ENCODE measurements around the gene UFD1. TPM values are rescaled to one million over a fixed set of nuclear protein-coding genes. Genes with fewer than 3 reads are reported as not detected.

The UFD1 gene
- total and polyA plus RNA-seq, 2 experiments from 2014 or later, result 23.4 to 77.3 TPM

DNA sequence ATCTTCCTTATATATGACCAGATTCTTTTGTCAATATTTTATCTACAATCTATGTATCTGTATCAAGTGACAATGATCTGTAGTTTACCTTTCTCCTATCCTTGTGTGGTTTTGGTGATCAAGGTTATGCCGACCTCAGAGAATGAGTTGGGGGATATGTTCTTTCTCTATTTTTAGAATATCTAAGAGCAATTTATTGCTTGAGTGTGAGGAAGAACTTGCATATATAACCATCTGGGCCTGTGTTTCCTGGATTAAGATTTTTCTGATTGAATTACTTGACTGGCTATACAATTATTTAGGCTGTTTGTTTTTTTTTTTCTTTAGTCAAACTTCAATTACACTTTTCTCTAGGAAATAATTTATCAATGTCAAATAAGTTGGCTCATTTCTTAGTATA, 17.5 kb downstream of the UFD1 start:
- no peaks in the 10 kb centered on the region for H3K4me1 ChIP-seq (ENCODE audit: low read depth)
- H3K36me3 ChIP-seq, result peaks cover 32% of the 10 kb centered on the region
- TF ChIP-seq, protein P1, sequence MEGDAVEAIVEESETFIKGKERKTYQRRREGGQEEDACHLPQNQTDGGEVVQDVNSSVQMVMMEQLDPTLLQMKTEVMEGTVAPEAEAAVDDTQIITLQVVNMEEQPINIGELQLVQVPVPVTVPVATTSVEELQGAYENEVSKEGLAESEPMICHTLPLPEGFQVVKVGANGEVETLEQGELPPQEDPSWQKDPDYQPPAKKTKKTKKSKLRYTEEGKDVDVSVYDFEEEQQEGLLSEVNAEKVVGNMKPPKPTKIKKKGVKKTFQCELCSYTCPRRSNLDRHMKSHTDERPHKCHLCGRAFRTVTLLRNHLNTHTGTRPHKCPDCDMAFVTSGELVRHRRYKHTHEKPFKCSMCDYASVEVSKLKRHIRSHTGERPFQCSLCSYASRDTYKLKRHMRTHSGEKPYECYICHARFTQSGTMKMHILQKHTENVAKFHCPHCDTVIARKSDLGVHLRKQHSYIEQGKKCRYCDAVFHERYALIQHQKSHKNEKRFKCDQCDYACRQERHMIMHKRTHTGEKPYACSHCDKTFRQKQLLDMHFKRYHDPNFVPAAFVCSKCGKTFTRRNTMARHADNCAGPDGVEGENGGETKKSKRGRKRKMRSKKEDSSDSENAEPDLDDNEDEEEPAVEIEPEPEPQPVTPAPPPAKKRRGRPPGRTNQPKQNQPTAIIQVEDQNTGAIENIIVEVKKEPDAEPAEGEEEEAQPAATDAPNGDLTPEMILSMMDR (IDR thresholded peaks at IDR 0.05; ENCODE audit: low read depth, low read length), result no peak
- no peak for DNase-seq (ENCODE audit: low read depth in 1 of 2, low spot score in 1 of 2)
- no peak overlapping the region for H3K27ac ChIP-seq
- H3K9me3 ChIP-seq (ENCODE audit: low read depth), result no peaks in the 10 kb centered on the region
- no peaks in the 10 kb centered on the region for H3K27me3 ChIP-seq
- H3K4me3 ChIP-seq, result no peak overlapping the region

DNA sequence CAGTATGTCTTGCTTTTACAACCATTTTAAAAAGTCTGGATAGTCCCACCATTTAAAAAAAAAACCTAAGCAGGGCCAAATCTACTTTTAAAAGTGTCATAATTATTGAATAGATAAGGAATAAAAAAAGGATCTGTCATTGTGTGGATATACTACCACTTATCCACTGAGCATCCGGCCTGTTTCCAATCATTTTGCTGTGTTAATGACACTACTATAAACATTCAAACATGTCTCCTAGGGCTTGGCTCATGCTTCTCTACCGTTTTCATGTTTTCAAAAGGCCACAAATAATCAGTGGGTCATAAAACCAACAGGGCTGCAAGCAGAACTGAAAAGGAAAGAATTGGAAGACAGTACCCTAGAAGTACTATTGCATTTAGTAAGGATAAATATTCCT, 19.0 kb downstream of the UFD1 start:
- H3K4me1 ChIP-seq (ENCODE audit: low read depth), result no peaks in the 10 kb centered on the region
- no peaks in the 10 kb centered on the region for H3K9me3 ChIP-seq (ENCODE audit: low read depth)
- DNase-seq (ENCODE audit: low read depth in 1 of 2, low spot score in 1 of 2), result no peak
- H3K4me3 ChIP-seq, result no peak overlapping the region
- H3K27ac ChIP-seq, result no peak overlapping the region
- peaks cover 25% of the 10 kb centered on the region for H3K36me3 ChIP-seq
- H3K27me3 ChIP-seq, result no peaks in the 10 kb centered on the region
- TF ChIP-seq, protein P1 (IDR thresholded peaks at IDR 0.05; ENCODE audit: low read depth, low read length), result no peak

DNA sequence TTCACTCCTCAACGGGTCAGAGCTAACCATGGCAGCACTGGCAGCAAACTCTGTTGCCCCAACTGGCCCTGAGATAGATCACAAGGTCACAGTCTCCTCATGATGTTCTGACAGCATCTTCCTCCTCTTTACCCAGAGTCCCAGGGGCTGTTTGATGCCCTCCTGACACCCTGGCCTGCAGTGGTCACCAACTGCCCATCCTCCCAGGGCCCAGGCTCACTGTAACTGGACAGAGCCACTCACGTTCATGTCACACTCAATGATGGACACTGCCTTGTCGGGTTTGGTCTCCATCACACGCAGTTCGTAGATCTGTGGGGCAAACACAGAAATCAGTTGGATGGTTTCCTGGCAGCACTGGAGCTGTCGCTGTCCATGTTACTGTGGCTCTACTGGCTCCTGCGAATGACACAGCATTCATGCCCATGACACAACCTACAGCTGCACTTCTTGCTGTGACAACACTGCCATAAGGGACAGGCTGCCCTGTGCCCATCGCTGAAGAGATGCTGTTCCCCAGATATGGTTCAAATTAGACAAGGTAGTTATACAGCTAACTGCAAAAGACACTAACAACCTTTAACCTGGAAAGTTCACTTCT, 21.1 kb downstream of the UFD1 start:
- H3K36me3 ChIP-seq, result peaks cover 34% of the 10 kb centered on the region
- H3K27me3 ChIP-seq, result no peaks in the 10 kb centered on the region
- no peaks in the 10 kb centered on the region for H3K9me3 ChIP-seq (ENCODE audit: low read depth)
- H3K4me1 ChIP-seq (ENCODE audit: low read depth), result no peaks in the 10 kb centered on the region
- no peak overlapping the region for H3K27ac ChIP-seq
- TF ChIP-seq, protein P1 (IDR thresholded peaks at IDR 0.05; ENCODE audit: low read depth, low read length), result no peak
- H3K4me3 ChIP-seq, result no peak overlapping the region
- DNase-seq (ENCODE audit: low read depth in 1 of 2, low spot score in 1 of 2), result no peak

DNA sequence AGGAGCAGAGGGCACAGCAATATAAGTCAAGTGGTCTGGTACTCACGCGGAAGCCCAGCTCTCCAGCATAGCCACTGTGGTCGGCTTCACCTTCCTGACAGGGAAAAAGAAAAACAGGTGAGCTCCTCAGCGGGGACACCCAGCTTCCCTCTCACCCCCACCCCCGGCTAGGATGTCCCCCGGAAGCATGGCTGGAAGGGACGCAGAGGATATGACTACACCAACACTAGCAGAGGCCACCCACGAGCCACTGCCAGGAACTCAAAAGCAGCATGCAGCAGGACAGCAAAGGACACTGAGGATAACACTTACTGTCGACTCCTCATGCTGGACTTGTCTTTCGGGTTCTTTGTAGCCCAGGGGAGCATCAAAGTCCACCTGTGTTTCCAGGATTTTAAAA, 22.5 kb downstream of the UFD1 start:
- Histone ChIP-seq H3K27ac (no peak overlapping the region), H3K9me3 (ENCODE audit: low read depth) (no peaks in the 10 kb centered on the region), H3K36me3 (peaks cover 38% of the 10 kb centered on the region), H3K27me3 (no peaks in the 10 kb centered on the region), H3K4me3 (no peak overlapping the region), H3K4me1 (ENCODE audit: low read depth) (no peaks in the 10 kb centered on the region)
- TF ChIP-seq, protein P1 (IDR thresholded peaks at IDR 0.05; ENCODE audit: low read depth, low read length), result no peak
- DNase-seq (ENCODE audit: low read depth in 1 of 2, low spot score in 1 of 2), result no peak

DNA sequence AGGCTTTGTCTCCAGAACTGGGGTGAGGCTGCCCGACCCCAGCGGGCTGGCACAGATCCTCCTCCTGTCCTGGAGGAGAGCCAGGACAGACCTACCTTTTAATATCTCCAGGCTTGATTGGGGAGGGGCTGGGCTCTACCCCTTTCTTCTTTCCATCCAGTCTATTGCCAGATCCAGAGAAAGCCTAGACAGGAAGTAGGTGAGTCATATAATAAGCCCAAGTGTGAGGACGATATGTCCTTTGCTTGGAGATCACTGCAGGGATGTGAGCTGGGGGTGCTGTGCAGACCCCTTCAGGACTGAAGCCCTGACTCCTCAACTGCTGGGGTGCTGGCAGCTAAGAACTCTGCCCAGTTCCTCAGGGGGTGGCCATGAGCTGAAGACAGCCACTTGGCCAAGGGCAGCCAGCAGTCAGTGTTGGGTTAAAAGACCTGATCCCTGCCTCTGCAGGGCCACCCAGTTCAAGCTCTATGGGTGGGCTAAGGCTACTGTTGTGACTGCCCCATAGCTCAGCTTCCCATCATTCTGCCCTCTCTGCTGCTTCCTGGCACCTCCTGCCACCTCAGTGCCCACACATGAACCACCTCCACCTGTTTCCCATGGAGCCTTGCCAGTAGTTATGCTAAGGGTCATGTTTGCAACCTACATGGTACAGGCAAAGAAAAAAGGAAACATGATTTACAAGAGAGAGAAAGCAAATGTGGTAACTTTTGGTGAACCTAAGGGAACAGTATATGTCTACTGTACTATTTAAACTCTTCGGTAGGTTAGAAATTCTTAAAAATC, 23.2 kb downstream of the UFD1 start:
- Histone ChIP-seq H3K27ac (no peak overlapping the region), H3K9me3 (ENCODE audit: low read depth) (no peaks in the 10 kb centered on the region), H3K4me1 (ENCODE audit: low read depth) (no peaks in the 10 kb centered on the region), H3K4me3 (no peak overlapping the region), H3K36me3 (peaks cover 35% of the 10 kb centered on the region), H3K27me3 (no peaks in the 10 kb centered on the region)
- TF ChIP-seq, protein P1 (IDR thresholded peaks at IDR 0.05; ENCODE audit: low read depth, low read length), result no peak
- peak in 1 of 2 donors; percentile 26 for DNase-seq (ENCODE audit: low read depth in 1 of 2, low spot score in 1 of 2)
